HG02623 (cell line): Measurements from ENCODE around the gene FLRT1.

ENCODE experiments used
- ATAC-seq: cut with Tn5 transposase; IDR thresholded peaks from one replicate; pipeline ENCODE4 v1.9.1; 2021; ENCODE audit warnings: moderate library complexity; ENCODE audit not compliant: unreplicated experiment

The FLRT1 gene

DNA sequence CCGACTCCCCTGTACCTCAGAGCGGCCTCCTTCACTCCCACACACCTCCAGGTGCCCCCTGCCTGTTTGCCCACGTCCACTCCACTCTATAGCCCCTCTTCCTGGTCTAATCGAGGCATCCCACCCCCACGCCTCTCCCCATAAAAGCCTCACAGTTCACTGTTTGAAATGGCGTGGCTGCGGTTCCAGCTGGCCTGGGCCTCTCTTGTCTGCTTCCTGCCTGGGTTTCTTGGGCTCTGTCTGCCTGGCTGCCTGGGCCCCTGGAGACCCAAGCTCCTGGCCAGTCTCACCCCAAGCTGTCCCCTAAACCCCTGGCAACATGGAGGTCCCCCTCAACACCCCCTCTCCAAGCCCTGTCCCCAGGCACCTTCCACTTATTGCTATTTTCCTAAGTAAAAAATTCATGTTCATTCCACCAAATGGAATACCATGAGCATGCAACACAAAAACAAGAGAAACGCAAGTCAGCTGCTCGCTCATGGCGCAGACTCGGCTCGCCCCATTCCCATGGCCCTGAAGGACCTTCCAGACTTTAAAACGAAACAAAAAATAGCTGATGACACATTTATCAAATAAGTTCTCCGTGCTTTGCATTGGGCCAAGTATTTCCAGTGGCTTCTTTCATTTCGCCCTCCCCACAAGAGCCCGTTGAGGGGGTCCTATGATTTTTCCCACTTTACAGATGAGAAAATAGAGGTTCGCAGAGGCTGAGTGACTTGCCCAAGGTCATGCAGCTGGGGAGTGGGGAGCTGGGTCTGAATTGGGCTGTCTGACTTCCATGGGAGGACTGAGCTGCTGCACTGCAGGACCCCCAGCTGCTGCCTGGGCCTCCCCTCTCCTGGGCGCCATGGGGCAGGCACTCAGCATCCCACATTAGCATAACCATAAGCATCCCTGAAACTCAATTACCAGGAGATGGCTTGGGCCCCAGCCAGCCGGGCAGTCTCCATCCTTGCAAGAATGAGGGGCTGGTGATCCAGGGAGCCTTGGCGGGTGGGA is 11.7 kb upstream of the FLRT1 start:
- ATAC-seq: no peak

GRCh38 chr11:64025205-64025604 is 10.5 kb upstream of the FLRT1 start:
- ATAC-seq: no peak

DNA sequence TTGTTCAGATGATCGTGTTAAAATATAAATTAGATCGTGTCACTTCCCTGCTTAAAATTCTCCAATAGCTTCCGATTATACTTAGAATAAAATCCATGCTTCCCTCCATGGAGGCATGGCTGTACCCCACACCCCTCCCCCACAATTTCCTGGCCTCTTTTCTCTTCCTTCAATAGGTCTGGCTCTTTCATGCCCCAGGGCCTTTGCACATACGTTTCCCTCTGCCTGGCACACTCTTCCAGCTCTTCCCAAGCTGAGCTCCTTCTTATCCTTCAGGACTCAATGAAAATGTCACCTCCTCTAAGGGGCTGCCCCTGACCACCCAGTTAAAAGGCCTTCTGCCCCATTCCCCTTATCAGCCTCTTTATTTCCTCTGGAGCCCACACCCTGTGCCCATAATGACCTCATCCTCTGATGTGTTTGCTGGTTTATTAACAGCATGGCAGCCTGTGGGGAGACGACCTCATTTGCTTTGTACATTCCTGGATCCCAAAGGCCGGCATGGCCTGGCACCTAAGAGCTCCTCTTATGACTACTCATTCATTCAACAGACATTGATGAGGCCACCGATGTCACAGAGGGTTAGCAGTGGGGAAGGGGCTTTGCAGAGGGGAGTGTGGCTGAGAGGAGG is 9.0 kb upstream of the FLRT1 start:
- no peak for ATAC-seq

DNA sequence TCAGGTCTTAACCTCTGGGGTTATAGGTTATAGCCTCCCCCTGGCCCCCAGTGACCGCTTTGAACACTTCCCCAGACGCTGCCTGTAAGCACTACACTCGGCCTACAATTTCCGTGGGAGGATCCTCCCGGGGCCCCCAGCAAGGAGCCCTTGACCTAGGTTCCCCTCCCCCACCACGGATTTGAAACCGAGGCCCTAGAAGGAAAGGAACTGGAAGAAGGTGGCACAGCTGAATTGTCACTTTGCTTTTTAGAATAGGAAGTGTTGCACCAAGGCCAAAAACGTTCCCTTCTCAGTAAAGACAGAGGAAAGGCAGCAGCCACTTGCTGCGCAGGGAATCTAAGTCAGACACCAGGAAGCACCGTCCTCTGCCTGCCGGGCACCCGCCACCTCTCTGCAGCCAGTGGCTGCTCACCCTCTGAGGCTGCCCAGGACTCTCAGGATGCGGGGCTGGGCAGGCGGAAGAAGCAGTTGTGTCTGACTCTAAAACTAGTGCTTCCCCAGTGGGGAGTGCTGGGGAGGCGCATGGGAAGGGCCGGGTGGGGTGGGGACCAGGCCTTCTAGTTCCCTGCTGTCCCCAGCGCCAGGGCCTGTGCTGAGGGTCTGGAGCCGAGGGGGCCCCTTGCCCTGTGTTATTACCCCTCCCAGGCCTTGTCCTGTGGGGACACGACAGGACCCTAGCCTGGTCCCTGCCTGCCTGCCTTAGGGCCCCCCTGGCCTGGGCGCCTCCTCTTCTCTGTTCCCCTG is 7.9 kb upstream of the FLRT1 start:
- no peak for ATAC-seq

DNA sequence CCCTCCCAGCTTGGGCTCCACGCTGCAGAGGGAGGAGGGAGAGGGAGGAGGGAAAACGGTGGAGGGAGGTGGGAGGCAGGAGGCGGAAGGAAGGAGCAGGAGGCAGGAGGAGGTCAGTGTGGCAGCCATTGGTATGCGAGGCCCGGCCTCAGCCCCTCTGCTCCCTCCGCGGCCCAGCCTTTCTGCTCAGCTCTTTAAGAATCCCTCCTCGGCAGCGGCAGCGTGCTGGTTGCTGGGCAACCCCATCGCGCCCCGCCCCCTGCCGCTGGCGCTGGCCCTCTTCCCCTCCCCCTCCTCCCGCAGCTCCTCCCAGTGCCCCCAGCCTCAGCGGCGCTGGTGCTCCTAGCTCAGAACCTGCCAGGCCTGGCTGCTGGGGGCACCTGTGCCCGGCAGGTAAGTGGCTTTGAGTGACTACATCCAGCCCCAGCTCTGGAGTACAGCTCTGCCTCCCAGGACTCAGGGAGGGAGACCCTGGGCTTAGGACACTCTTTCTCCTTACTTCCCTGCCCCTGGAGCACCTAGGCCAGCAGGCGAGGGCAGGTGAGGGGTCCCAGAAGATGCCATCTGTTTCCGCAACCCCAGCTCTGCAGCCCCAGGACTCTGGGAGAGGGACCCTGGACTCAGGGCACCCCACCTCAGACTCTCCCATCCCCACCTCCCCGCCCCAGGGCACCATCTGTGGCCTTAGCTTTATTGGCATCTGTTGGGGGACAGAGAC is 7.2 kb upstream of the FLRT1 start:
- no peak for ATAC-seq

DNA sequence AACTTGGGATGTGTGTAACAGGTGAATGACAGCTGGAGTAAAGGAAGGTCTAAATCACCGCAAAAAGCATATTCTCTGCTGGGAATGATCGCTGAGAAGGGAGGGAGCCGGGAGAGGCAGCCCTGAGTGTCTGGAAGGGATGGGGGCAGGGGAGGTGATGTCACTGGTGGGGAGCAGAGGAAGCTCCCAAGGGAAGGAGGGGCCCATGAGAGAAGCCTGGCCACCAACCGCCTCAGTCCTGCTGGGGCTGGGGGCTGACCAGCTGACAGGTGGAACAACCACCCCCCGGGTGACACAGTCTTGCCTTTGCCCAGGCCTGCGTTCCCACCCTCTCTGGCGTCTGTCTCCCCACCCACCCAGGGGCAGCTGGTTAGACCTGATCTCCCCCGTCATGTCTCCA is 6.0 kb upstream of the FLRT1 start:
- no peak for ATAC-seq

- ATAC-seq: no peak
Measured at GRCh38 chr11:64031001-64031400, 4.7 kb upstream of the FLRT1 start.

GRCh38 chr11:64032050-64032449 is 3.7 kb upstream of the FLRT1 start:
- ATAC-seq: no peak

- no peak for ATAC-seq
Measured at GRCh38 chr11:64034411-64034811, 1.3 kb upstream of the FLRT1 start.

- ATAC-seq: no peak
Measured at GRCh38 chr11:64035081-64035524, 628 bp upstream of the FLRT1 start.

DNA sequence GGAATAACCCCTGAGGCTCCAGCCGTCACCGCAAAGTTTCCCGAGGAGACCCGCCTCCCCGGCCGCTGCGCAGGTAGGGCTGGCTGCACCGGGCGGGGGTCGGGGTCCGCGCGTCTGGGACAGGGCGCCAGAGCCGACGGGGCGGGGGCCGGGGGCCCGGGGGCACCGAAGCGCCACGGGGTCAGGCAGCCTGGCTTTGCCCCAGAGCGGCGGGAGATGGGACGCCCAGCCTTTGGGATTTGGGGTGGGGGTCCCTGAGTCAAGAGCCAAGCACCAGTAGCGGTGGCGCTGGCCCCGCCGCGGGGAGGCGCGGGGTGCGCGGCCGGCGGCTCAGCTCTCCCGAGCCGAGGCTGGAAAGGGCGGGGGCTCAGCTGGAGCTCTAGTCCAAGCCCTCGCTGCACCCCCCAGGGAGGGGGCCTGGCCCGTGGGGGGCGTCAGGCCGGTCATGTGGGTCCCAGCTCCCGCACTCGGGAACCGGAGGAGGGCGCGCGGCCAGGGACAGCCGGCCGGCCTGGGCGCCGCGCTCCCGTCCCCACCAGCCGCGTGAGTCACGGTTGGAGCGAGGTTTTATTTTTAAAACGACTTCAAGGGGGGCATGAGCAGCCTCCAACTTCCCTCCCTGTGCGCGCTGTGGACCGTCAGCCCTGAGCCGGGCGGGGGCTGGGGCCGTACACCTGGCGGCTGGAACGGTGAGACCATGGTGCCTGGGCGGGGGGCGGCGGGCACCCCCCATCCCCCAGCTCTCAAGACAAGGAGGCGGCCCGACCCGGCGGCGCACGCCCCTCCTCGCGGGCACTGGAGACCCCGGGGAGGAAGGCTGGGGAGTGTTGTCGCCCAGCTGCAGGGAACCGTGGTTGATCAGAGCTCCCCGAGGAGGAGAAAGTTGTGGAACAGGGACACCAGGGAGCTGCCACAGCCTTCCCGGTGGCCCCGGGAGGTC is 626 bp downstream of the FLRT1 start:
- no peak for ATAC-seq

- no peak for ATAC-seq
Measured at GRCh38 chr11:64037027-64037634, 1.4 kb downstream of the FLRT1 start.

DNA sequence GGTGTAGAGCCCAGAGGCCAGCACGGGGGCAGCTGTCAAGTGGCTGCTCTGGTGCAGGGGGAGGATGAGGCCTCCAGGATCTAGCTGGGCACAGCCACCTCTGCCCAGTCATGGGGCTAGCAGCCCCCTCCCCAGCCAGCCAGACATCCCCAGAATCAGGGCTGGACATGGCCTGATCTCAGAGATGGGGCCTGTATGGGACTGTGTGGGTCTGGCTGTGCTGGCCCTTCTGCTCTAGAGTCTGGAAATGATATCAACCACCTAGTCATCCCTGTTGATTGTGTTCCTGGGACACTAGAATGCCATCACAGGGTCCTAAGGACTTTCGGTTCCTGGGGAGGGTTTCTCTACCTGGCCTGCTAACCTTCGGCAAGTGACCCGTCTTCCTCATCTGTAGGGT is 2.8 kb downstream of the FLRT1 start:
- no peak for ATAC-seq

GRCh38 chr11:64039012-64039665 is 3.4 kb downstream of the FLRT1 start:
- no peak for ATAC-seq

DNA sequence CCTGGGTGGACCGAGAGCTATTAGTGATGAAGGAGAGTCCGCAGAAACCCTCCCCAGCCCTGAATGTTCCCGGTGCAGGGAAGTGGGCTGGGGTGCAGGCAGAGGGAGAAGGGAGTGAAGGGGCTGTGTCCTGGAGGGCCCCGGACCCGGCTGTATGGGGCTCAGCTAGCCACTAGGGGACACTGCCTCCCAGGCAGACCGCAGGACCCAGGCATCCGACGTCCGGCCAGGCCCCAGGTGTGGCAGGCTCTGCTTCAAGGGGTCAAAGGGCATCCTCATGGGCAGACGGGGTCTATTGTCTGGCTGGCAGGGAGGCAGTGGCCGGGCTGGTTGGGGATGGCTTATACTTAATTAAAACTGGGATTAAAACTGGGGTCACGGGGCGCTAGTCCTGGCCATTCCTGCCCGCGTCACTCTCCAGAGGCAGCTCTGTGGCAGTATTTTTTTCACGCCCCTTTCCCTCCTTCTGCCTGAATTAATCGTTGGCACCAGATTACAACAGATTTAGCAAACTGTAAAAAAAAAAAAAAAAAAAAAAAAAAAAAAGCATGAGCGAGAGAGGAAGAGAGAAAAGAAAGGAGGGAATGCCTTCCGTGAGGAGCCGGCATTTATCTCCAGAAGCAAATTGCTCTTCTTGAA is 5.1 kb downstream of the FLRT1 start:
- ATAC-seq: no peak

- ATAC-seq: no peak
Measured at GRCh38 chr11:64041846-64042245, 6.1 kb downstream of the FLRT1 start.

GRCh38 chr11:64042301-64042700 is 6.6 kb downstream of the FLRT1 start:
- ATAC-seq: no peak

DNA sequence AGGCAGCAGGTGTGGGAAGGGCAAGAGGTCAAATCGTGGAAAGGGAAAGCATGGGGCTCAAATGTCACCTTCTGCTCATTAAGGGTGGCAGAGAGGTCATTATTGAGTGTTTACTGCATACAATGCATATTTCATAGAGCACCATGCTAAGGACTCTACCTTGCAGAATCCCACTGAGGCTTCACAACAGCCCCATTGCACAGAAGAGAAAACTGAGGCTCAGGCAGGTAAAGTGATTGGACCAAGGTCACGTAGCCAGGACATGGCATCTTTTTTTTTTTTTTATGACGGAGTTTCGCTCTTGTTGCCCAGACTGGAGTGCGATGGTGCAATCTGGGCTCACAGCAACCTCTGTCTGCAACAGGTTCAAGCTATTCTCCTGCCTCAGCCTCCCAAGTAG is 7.8 kb downstream of the FLRT1 start:
- ATAC-seq: no peak
